Memory B cell (primary cell): ENCODE results near the gene SKI.

Source experiments
- ATAC-seq: fragments of 150-1000 bp; cut with Tn5 transposase; 2 replicates; pipeline ENCODE4 v1.10.0; 2021; ENCODE audit warnings: low read depth, mild to moderate bottlenecking, moderate library complexity
- DNase-seq, 2 donors: peaks; one replicate each; pipeline ENCODE4 v3.0.0; 2022; ENCODE audit warnings: low spot score in 2 of 2
- H3K27ac Mint-ChIP-seq: one replicate; pipeline ENCODE4 v1.8.0; 2022; ENCODE audit warnings: mild to moderate bottlenecking, moderate library complexity, mixed read lengths
- H3K27me3 Mint-ChIP-seq: one replicate; pipeline ENCODE4 v1.8.0; 2022; ENCODE audit warnings: mixed read lengths
- H3K36me3 Mint-ChIP-seq: one replicate; pipeline ENCODE4 v1.8.0; 2022; ENCODE audit warnings: mild to moderate bottlenecking, mixed read lengths
- H3K4me1 Mint-ChIP-seq: one replicate; pipeline ENCODE4 v1.8.0; 2022; ENCODE audit warnings: mixed read lengths
- H3K4me3 Mint-ChIP-seq: one replicate; pipeline ENCODE4 v1.8.0; 2022; ENCODE audit warnings: mild to moderate bottlenecking, moderate library complexity, mixed read lengths
- H3K9me3 Mint-ChIP-seq: one replicate; pipeline ENCODE4 v1.8.0; 2022; ENCODE audit warnings: mixed read lengths

The SKI gene

DNA sequence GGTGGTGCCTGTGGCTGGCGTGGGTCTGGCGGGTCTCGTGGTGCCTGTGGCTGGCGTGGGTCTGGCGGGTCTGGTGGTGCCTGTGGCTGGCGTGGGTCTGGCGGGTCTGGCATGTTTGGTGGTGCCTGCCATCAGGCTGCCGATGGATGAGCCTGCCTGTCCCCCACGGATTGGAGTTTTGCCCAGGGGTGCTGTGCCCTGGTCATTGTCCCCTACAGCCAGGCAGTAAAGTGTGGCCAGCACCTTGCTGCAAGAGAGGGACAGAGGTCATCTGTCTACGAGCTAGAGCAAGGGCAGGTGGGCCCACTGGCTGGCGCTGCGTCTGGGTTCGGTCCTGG lies 41.8 kb downstream of the SKI start:
- H3K36me3 Mint-ChIP-seq, result peaks cover 9% of the 10 kb centered on the region
- no peaks in the 10 kb centered on the region for H3K27me3 Mint-ChIP-seq
- H3K9me3 Mint-ChIP-seq, result no peaks in the 10 kb centered on the region
- peaks cover 28% of the 10 kb centered on the region for H3K4me1 Mint-ChIP-seq
- no peak overlapping the region for H3K27ac Mint-ChIP-seq
- no peak overlapping the region for H3K4me3 Mint-ChIP-seq
- DNase-seq (no peak), ATAC-seq (no peak)

DNA sequence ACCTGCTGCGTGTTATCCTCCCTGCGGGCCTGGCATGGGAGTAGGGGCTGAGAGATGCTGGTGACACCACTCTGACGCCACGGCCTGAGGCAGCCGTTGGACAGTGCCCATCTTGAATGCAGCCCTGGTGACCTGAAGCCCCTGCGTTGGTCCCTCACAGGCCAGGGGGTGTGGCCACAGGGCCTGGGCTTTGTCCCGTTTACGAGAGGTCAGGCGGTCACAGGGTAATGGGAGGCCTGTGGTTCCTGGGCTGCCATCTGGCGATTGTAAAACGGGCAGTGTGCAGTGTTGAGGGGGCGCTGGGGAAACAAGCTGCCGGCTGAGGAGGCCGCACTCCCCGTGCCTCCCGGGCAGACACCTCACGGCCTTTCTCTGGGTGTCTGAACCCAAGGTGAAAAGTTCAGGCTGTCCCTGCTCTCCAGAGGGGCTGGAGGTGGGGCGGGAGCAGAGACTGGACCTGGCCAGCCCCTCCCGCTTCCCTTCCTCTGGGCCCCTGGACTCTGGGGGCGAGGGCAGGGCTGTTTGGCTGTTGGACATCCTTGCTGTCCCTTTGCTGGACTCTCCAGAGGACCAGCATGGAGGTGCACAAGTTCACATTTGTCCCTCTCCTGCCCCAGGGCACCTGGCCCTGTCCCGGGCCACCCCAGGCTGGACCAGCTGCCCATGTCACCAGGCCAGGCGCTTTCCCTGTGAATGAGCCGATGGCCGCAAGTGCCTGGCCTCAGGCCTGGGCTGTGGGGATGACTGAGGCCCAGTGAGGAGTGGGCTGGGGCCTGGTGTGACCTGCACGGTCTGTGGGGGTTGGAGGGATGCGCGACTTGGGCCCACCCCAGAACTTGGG lies 42.4 kb downstream of the SKI start:
- ATAC-seq (no peak), DNase-seq (no peak)
- peaks cover 22% of the 10 kb centered on the region for H3K4me1 Mint-ChIP-seq
- H3K27ac Mint-ChIP-seq, result no peak overlapping the region
- peaks cover 4% of the 10 kb centered on the region for H3K36me3 Mint-ChIP-seq
- no peaks in the 10 kb centered on the region for H3K9me3 Mint-ChIP-seq
- no peaks in the 10 kb centered on the region for H3K27me3 Mint-ChIP-seq
- H3K4me3 Mint-ChIP-seq, result no peak overlapping the region

DNA sequence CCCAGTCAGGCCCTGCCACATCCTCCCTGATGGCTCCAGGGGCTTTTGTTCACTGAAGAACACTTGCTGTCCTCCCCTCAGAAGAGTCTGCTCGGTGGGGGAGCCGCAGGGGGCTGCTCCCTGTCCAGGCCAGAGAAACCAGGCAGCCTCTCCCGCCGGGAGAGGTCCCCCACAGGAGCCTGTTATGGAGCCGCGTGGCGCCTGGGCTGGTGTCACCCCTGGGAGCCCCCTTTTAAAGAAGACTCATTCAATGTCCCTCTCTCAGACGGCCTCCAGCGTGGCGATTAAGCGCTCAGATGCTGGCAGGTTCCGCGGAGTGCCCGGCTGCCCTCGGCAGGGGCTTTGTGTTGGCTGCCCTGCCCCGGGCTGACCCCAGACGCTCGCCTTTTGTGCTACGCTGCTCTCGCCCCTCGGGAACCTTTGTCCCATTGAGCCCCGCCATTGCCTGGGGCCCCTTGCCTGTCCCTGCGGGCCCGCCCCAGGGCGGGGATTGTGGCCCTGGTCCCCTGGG lies 43.1 kb downstream of the SKI start:
- Mint-ChIP-seq H3K27me3 (no peaks in the 10 kb centered on the region), H3K27ac (no peak overlapping the region), H3K36me3 (peaks cover 4% of the 10 kb centered on the region), H3K4me1 (peaks cover 24% of the 10 kb centered on the region), H3K9me3 (no peaks in the 10 kb centered on the region), H3K4me3 (no peak overlapping the region)
- DNase-seq, result no peak
- no peak for ATAC-seq

DNA sequence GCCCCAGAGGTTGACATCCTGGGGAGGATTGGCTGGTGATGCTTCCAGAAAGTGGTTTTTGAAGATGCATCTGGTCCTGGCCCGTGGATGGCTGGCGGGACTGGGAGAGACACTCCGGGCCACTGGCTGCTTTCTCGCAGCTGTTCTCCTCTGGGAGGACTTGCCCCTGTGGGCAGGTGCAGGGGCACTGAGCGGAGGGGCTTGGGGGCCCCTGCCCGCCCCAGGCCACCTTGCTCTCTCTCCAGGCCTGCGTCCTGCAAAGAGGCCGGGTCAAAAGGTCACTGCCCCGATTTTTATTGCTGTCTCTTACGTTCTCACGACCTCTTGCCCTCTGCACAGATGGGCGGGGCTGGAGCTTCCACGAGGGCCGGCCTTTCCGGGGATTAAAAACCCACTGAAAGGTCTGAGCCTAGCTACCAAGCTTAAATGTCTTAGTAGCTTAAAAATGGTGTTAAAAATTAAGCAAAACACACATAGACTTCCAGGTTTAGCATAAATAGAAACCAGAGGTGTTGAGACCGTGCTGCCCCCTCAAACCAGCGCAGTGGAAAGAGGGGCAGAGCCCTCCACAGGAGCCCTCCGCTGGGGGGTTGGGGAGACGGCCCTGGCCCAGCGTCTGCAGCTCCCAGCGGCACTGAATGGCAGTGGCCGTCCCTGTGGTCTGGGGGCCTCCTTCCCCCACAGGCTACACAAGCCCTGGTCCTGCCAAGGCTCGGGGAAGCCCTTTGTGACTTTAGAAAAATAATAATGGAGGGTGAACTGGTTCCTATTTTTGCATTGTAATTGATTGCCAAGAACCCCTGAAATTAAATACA lies 43.9 kb downstream of the SKI start:
- ATAC-seq (no peak), DNase-seq (no peak)
- H3K27ac Mint-ChIP-seq, result no peak overlapping the region
- peaks cover 4% of the 10 kb centered on the region for H3K36me3 Mint-ChIP-seq
- no peaks in the 10 kb centered on the region for H3K9me3 Mint-ChIP-seq
- no peak overlapping the region for H3K4me3 Mint-ChIP-seq
- peaks cover 22% of the 10 kb centered on the region for H3K4me1 Mint-ChIP-seq
- no peaks in the 10 kb centered on the region for H3K27me3 Mint-ChIP-seq

DNA sequence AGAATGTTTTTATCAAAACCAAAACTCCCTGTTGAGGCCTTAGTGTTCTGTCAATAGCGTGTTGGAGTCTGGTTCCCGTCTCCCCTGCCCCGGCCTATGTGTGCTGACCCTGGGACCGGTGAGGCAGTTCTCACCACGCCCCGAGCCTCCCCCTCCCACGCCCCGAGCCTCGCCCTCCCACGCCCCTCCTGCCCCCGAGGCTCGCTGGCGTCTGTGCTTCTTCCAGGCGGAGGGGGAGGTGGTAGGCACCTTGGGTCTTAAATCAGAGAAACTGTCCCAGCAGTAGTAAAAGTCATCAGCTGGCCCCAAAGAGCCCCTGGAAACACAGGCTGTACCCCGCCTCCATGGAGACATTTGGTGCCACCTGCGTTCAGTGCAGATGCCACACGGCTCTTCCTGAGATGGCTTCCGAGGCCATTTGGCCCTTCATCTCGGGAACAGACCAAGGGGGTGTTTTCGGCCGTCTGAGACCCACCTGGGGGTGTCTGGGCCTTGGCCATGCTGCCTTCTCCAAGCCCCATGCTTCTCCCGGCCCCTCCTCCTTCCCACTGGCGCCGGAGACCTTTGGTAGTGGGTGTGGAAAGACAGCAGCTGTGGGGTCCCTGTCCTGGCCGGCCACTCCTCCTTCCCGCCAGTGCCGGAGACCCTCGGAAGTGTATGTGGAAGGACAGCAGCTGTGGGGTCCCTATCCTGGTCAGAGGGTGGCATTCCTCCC lies 44.7 kb downstream of the SKI start:
- DNase-seq, result no peak
- peaks cover 25% of the 10 kb centered on the region for H3K4me1 Mint-ChIP-seq
- H3K27me3 Mint-ChIP-seq, result no peaks in the 10 kb centered on the region
- no peak overlapping the region for H3K27ac Mint-ChIP-seq
- no peak overlapping the region for H3K4me3 Mint-ChIP-seq
- peaks cover 4% of the 10 kb centered on the region for H3K36me3 Mint-ChIP-seq
- no peaks in the 10 kb centered on the region for H3K9me3 Mint-ChIP-seq
- no peak for ATAC-seq

DNA sequence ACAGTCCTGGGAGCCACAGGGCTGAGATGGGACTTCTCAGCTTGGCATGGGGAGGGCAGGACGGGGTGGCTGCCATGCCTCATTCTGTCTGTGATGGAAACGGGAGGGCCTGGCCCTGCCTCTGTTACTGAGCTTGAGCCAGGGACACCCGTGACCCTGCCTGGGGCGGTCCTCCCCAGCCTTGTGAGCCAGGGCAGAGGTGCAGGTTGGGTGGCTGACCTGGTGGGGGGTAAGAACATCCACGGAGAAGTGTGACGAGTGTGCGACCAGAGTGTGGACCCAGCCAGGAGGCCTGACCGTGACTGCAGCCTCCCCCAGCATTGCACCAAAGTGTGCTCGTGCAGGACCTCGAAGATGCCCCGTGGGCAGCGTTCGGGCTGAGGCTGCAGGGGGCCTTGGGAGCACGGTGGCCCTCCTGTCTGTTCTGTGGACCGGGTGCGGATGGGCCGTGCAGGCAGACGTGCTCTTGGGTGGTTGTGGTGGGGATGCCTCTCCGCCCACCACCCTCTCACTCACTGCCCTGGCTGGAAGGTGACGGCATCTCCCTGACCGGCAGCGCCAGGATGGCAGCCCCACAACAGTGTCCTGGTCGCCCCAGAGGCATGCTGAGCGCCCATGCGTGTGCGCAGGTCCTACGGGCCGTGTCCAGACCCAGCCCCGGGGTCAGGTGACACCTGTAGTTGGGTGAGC lies 45.4 kb downstream of the SKI start:
- no peaks in the 10 kb centered on the region for H3K9me3 Mint-ChIP-seq
- H3K4me3 Mint-ChIP-seq, result no peak overlapping the region
- no peak overlapping the region for H3K27ac Mint-ChIP-seq
- ATAC-seq (no peak), DNase-seq (no peak)
- peaks cover 4% of the 10 kb centered on the region for H3K36me3 Mint-ChIP-seq
- no peaks in the 10 kb centered on the region for H3K27me3 Mint-ChIP-seq
- peaks cover 25% of the 10 kb centered on the region for H3K4me1 Mint-ChIP-seq

DNA sequence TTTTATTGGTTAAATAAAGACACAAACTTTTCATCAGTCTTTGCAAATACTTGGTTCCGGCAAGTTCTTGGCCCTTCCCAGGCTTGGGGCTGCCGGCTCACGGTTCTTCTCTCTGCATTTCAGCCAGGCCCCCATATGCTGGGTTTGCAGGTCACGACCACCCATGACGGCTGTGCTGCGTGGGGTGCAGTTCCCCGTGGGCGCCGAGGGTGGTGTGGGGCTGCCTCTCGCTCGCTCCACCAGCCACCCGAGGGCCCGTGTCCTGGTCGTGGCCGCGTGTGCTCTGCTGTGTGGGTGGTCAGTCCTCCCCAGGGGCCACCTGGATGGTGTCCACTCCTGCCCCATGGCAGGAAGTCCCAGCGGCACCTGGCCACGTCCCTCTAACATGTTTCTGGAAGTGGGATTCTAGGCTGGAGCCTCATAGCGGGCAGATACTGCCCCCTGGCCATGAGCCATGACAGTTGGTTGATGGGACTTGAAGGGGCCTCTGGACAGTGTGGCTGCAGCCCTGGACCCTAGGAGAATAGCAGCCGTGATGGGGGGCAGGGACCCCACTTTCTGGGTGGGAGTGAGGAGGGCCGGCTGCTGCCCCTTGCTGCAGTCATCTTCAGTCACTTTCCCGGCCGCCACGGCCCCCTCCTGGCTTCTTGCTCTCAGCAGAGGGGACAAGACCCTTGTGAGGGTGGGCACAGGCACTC lies 46.3 kb downstream of the SKI start:
- no peak overlapping the region for H3K27ac Mint-ChIP-seq
- ATAC-seq (no peak), DNase-seq (no peak)
- H3K4me1 Mint-ChIP-seq, result peaks cover 23% of the 10 kb centered on the region
- H3K27me3 Mint-ChIP-seq, result no peaks in the 10 kb centered on the region
- H3K36me3 Mint-ChIP-seq, result no peaks in the 10 kb centered on the region
- no peak overlapping the region for H3K4me3 Mint-ChIP-seq
- H3K9me3 Mint-ChIP-seq, result no peaks in the 10 kb centered on the region

DNA sequence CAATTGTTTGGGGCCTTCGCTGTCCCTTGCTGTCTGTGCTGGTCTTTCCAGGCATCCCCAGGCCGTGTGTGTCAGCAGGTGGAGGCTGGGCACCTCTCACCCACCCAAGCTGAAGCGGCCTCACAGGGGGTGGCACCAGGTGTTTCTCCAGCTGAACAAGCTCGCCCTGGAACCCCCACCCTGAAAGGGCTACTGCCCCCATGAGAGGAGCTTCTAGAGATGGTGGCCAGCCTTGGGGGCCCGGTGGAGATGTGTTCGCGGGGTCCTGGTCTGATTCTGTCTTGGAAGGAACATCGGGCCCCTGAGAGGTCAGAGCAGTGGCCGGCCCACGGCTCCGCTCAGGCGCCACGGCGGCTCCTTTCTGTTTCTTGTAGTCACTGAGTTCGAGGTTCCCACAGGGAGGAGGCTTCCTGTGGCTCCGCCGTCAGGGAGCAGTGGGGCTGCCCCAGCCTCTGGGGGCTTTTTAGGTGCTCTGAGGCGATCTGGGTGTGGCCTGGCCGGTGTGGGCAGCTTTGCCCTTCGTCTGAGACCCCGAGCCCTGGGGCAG lies 46.9 kb downstream of the SKI start:
- H3K9me3 Mint-ChIP-seq, result no peaks in the 10 kb centered on the region
- H3K36me3 Mint-ChIP-seq, result no peaks in the 10 kb centered on the region
- H3K4me3 Mint-ChIP-seq, result peak overlapping the region; percentile 32
- H3K4me1 Mint-ChIP-seq, result peaks cover 26% of the 10 kb centered on the region
- DNase-seq (no peak), ATAC-seq (peak; percentile 62)
- no peaks in the 10 kb centered on the region for H3K27me3 Mint-ChIP-seq
- H3K27ac Mint-ChIP-seq, result peak overlapping the region; percentile 20

DNA sequence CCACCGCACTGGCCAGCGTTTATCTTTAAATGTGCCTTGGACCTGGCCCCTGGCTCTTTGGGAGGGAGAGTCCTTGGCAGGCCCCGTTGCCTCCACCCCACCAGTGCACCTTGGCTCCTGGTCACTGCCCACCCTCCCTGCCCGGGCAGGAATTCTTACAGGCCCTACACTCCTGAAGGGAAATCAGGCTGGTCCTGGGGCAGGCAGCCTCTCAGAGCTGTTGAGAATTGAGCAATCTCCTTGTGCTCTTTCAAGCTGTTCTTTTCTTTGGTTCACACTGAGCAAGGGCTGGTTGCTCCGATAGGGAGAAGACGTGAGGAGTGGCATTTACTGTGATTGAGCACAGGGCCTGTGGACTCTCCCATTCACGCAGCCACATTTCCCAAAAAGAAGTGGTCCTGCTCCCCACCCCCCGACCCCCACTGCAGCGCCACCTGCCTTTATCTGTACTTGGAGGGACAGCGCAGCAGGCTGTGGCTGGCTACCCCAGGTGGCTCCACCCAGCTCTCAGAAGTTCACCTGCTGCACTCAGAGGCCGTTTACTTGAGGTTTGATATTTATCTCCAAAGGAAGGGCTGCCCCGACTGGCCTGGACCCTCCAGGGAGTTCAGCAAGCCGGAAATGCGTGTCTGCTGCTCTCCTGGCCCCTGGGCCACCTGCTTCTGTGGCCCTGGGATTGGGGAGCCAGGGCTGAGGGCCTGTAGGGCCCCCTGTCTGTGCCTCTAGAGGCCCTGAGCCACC lies 47.8 kb downstream of the SKI start:
- H3K9me3 Mint-ChIP-seq, result no peaks in the 10 kb centered on the region
- H3K36me3 Mint-ChIP-seq, result no peaks in the 10 kb centered on the region
- H3K27me3 Mint-ChIP-seq, result no peaks in the 10 kb centered on the region
- no peak for DNase-seq
- H3K27ac Mint-ChIP-seq, result peak overlapping the region; percentile 17
- H3K4me1 Mint-ChIP-seq, result peaks cover 26% of the 10 kb centered on the region
- peak overlapping the region; percentile 3 for H3K4me3 Mint-ChIP-seq
- peak; percentile 48 for ATAC-seq

DNA sequence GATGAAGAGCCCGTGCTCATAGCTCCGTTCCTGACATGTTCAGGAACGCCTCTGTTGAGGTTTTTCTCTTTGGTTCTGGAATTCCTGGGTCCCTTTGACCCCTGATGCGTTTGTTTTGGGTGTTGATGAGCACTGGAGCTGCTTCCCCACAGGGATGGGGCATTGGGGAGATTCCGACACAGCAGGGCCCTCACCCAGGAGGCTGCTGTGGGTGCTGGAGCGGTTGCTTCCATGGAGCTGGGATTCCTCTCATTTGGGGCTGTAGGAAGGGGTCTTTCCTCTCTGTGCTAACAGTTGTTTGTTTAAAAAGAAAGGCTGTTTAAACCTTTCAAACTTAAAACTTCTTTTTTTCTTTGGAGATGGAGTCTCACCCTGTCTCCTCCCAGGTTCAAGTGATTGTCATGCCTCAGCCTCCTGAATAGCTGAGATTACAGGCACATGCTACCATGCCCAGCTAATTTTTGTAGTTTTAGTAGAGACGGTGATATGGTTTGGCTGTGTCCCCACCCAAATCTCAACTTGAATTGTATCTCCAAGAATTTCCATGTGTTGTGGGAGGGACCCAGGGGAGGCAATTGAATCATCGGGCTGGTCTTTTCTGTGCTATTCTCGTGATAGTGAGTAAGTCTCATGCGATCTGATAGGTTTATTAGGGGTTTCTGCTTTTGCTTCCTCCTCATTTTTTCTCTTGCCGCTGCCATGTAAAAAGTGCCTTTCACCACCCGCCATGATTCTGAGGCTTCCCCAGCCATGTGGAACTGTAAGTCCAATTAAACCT lies 48.9 kb downstream of the SKI start:
- DNase-seq (no peak), ATAC-seq (no peak)
- H3K4me1 Mint-ChIP-seq, result peaks cover 25% of the 10 kb centered on the region
- no peaks in the 10 kb centered on the region for H3K9me3 Mint-ChIP-seq
- no peak overlapping the region for H3K4me3 Mint-ChIP-seq
- no peaks in the 10 kb centered on the region for H3K36me3 Mint-ChIP-seq
- no peak overlapping the region for H3K27ac Mint-ChIP-seq
- no peaks in the 10 kb centered on the region for H3K27me3 Mint-ChIP-seq

DNA sequence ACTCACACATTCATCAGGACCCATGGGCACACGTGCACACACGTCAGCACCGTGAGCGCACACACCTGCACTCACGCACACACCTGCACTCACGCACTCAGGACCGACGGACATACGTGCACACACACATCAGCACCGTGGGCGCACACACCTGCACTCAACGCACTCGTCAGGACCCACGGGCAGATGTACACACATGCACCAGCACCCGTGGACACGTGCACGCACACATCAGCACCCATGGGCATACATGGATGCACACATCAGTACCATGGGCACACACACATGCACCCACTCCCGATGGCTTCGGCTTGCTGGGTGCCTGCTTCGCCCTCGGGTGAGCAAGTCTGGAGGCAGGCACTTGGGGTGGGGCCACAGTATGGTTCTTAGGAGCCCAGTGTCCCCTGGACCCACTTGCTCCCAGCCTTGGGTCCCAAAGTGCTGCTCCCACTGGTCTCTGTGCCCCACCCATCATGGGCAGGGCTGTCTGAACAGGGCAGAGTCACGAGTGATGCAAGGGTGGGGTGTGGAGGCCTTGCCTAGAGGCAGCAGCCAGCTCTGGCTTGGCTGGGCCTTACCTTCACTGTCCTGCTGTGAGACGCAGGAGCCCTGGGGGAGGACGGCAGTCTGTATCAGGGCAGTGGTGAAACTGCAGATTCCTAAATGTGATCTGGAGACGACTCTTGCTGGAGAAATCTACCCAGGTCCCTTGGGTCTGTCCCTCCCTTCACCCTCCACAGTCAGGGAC lies 49.8 kb downstream of the SKI start:
- H3K9me3 Mint-ChIP-seq, result no peaks in the 10 kb centered on the region
- peaks cover 23% of the 10 kb centered on the region for H3K4me1 Mint-ChIP-seq
- no peaks in the 10 kb centered on the region for H3K36me3 Mint-ChIP-seq

More for the DNA sequence above, 49.8 kb downstream of the SKI start:
- ATAC-seq (no peak), DNase-seq (no peak)
- Mint-ChIP-seq H3K27ac (no peak overlapping the region), H3K27me3 (no peaks in the 10 kb centered on the region), H3K4me3 (no peak overlapping the region)
